ENCODE measurements around the gene EIF4A3.

EIF4A3 gene

DNA sequence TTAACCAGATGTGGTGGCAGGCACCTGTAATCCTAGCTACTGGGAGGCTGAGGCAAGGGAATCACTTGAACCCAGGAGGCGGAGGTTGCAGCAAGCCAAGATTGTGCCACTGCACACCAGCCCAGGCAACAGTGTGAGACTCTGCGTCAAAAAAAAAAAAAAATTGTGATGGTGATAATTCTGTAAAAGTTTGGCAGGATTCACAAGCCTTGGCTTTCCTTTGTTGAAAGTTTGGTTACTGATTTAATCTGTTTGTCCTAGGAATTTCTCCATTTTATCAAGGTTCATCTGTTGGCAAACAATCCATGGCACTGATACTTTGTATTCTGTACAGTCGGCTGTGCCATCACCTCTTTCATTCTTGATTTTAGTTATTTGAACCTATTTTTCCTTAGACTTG lies 15.9 kb downstream of the EIF4A3 start:
- DNase-seq: no peak

DNA sequence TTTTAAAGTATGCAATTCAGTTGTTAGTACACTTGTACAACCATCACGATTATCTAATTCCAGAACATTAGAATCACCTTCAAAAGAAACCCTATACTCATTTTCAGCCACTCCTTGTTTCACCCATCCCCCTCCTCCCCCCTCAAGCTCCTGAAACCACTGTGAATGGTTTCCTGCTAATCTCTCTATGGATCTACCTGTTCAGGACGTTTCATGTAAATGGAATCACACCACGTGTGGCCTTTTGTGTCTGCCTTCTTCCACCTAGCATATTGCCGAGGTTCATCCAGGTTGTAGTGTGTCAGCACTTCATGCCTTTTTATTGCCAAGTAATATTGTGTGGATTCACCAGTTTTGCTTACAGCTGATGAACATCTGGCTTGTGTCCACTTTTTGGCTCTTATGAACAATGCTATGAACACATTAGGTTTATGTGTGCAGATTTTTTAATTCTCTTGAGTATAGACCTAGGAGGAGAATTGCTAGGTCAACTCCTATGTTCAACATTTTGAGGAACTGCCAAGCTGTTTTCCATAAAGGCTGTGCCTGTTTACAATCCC lies 17.8 kb downstream of the EIF4A3 start:
- no peak for DNase-seq

DNA sequence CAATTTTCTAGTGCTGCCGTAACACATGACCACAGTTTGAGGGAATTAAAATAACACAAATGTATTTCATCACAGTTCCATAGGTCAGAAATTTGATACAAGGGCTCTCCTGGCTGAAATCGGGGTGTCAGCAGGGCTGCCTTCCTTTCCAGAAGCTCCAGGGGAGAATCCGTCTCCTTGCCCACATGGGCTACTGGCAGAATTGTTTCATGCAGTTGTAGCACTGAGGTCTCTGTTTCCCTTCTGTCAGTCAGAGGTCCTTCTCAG lies 20.5 kb downstream of the EIF4A3 start:
- DNase-seq: no peak

DNA sequence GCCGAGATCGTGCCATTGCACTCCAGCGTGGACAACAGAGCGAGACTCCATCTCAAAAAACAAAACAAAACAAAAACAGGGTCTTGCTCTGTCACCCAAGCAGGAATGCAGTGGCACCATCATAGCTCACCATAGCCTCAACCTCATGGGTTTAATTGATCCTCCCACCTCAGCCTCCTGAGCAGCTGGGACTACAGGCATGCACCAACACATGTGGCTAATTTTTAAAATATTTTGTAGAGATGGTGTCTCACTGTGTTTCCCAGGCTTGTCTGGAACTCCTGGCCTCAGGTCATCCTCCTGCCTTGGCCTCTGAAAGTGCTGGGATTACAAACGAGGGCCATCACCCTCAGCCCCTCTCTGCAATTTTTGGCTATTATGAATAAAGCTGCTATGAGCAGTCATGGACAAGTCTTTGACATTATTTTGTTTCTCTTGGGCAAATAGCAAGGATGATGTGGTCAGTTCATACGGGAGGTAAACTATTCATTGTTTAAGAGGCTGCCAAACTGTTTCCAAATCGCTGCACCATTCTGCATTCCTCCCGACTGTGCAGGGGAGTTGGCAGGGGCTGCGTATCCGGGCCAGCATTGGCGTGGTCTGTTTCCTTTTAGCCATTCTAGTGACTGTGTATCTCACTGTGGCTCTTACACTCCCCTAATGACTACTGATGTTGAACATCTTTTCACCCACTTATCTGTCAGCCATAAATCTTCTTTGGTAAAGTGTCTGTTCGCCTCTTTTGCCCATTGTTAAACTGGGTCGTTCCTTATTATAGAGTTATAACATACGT lies 21.1 kb downstream of the EIF4A3 start:
- no peak for DNase-seq

DNA sequence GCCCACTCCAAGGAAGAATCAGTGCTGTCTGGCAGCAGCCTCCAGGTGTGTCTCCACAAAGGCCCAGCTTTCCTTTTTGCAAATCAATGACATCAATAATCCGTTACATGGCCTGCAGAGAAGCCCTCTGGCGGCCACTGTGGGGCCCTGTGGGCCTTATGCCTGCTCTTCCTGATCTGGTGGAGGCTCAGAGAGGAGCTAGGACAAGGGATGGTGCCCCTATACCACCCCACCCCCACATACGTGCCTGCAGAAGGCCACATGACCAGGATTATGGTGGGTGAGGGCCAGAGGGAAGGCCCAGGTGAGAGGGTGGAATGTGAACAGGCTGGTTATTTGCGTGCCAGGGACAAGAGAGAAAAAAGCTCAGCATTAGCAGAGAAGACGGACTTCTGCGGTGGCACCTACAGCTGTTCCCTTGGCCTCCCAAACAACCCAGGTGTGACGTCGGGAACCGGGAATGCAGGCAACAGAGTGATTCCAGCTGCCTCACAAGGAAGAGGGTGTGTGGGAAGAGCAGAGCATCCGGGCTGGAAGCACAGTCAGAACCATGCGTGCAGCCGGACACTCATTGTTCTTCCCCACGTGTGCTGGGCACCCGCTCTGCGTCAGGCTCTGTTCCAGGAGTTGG lies 22.5 kb downstream of the EIF4A3 start:
- no peak for DNase-seq

DNA sequence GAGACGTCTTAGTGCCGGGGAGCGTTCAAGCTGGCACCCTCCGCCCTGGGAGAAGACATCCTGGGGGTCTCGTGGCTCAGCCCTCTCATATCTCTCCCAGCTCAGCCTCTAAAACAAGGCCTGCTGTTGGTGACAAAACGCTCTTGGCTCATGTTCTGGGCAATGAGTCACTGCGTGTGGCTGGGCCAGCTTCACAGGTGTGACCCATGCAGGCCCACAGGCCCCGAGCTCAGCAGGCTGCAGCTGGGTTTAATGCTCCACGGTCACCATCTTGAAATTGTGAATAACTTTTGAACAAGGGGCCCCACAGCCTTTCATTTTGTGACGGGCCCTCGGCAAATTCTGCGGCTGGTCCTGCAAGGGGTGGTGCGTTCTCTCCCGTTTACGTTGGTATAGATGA lies 23.1 kb downstream of the EIF4A3 start:
- no peak for DNase-seq

DNA sequence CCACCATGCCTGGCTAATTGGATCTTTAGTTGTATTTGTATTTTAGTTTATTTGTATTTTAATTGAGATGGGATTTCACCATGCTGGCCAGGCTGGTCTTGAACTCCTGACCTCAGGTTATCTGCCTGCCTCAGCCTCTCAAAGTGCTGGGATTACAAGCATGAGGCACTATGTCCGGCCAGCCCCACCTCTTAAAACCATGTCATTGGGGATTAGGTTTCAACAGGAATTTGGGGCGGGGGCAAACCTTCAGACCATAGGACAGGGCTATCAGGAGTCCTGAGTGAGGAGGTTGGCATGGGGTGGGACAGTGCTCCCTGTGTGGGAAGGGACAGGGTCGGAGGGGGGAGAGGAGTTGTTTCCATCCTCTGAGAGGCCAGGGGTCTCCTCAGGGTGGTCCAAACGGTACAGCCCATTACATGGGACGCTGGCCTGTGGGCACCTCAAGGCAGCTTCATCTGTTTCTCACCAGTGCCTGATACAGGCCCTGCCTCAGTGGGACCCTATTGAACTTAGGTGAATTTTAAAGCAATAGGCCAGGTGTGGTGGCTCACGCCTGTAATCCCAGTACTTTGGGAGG lies 23.9 kb downstream of the EIF4A3 start:
- no peak for DNase-seq

DNA sequence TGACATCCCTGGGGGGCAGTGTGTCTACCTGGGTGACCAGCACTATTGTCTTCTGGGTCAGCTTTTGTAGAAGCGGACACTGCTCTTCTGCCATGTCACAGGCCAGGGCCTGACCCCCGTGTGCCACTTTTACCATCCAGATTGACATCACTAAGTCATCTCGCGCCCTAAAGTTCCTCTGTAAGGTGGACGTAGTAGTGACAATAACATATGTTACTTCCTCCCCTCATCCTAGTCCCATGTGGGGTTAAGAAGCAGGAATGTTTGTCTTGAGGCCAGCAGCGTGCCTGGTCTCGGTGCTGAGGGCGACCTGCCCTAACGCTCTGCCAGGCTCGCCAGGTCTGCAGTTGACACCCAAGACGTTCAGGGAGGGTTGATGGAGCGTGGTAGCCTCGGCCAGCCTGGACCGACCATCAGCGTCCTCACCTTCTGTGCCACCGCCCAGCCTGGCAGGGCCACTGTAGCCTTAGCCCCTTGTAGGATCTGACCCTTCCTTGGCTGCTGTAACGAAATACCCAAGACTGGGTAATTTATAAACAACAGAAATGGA lies 24.8 kb downstream of the EIF4A3 start:
- DNase-seq: no peak

DNA sequence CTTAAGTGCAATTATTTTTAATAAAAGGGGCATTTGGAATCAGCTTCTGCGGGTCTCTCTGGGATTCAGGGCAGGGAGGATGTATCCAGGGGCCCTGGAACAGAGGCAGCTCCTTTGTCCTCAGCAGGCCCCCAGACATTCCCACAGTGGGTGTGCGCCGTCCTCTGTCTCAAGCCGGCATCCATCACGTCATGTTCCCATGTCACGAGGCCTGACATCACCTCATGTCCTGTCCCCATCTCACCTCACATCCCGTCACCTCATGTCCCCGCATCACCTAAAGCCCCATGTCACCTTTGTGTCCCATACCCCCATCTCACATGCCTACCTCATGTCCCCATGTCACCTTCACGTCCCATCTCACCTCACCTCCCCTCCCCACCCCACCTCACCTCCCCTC lies 27.1 kb downstream of the EIF4A3 start:
- no peak for DNase-seq

DNA sequence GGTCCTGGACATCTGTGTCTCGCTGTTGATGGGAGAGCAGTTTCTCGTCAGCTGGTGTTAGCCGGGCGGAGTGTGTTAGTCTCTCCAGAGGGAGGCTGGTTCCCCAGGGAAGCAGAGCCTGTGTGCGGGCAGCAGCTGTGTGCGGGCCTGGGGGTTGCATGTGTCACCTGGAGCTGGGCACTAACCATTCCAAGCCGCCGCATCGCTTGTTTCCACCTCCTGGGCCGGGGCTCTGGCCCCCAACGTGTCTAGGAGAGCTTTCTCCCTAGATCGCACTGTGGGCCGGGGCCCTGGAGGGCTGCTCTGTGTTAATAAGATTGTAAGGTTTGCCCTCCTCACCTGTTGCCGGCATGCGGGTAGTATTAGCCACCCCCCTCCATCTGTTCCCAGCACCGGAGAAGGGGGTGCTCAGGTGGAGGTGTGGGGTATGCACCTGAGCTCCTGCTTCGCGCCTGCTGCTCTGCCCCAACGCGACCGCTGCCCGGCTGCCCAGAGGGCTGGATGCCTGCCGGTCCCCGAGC lies 27.6 kb downstream of the EIF4A3 start:
- no peak for DNase-seq

DNA sequence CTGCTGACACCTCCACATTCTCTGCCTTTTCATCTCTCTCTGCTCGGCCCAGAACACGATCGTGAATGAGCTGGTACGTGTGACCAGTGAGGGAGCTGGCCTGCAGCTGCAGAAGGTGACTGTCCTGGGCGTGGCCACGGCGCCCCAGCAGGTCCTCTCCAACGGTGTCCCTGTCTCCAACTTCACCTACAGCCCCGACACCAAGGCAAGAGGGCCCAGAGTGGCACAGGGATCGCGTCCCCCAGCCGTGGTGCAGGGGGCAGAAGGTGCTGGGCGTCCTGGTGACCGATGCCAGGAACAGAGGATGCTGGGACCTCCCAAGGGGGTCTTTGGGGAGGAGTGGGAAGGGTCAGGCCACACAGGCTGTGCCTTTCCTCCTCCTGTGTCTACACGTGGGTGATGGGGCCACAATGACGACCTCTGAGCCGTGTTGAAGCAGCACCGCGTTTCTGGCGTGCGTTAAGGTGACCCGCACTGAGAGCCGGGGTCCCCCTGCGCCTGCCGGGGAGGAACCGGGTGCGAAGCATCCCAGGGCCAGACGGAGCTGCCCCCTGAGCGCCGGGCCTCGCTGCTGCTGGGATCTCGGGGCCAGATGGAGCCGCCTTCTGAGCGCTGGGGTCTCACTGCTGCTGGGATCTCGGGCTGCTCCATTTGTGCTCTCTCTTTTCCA lies 28.2 kb downstream of the EIF4A3 start:
- DNase-seq: no peak

DNA sequence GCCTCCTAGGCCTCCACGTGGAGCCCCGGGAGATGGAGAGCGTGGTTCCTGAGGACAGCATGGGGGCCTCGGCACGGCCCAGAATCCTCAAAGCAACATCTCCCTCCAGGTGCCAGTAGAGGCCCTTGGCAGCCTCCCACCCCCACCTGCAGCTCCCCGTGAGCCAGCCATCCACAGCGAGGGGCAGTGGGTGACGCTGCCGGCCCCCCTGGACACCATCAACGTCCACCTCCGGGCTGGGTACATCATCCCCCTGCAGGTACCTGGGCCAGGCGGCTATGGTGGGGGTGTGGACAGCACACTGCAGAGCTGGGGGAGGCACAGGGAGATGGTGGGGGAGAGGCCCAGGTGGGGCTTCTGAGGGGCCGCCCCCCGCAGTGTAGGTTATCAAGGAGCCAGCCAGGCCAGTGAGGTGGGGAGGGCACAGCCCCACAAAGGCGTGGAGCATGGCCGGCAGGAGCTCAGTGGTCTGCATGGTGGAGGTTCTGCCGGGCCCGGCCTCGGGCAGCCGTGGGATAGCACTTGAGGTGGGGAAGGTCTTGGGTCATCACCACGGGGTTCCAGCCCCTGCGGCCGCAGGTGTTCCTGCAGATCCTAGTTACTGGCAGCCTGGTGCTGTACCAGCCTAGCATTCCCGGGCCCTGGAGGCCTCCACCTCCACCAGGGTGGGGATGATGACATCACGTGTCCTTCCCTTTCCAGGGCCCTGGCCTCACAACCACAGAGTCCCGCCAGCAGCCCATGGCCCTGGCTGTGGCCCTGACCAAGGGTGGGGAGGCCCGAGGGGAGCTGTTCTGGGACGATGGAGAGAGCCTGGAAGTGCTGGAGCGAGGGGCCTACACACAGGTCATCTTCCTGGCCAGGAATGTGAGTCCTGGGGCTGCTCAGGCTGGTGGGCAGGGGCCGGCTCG lies 29.2 kb downstream of the EIF4A3 start:
- no peak for DNase-seq

DNA sequence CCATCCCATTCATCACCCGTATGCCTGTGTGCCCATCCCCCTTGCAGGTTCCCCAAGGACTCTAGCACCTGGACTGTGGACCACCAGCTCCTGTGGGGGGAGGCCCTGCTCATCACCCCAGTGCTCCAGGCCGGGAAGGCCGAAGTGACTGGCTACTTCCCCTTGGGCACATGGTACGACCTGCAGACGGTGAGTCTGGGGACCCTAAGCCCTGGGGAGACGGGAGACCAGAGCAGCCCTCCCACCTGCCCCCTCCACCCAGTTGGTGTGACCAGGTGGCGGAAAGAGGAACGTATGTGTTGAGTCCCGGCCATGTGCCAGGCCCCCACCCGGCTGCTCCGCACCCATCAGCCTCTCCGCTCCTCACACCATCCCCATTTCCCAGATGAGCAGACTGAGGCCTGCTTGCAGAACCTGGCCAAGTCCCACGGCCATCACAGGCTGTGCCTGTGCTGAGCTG lies 30.0 kb downstream of the EIF4A3 start:
- no peak for DNase-seq

DNA sequence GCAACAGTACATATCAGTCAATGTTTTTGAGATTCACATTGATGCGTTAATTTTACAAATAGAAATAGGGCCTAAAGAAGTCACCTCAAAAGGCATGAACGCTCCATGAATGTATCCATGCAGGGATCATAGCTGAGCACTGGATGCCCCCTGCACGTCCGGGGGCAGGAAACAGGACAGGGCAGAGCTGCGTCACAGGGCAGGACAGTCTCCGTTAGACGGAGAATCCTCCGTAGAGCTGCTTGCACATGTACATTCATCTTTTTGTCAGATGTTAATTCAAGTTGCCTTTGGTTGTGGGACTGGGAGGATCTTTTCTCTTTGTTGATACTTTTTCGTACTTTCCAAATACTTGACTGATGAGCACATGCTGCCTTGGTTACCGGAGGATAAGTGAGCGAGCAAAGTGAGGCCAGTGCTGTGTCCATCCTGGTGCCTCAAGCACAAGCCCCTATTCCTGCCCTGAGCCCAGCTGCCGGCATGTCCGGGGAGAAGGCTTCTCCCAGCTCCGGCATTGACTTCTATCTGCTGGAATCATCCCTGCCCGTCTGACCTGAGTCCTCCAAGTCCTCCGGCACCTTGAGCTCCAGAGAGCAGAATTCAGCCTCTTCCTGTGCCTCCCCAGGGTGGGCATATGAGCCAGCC lies 30.5 kb downstream of the EIF4A3 start:
- no peak for DNase-seq

DNA sequence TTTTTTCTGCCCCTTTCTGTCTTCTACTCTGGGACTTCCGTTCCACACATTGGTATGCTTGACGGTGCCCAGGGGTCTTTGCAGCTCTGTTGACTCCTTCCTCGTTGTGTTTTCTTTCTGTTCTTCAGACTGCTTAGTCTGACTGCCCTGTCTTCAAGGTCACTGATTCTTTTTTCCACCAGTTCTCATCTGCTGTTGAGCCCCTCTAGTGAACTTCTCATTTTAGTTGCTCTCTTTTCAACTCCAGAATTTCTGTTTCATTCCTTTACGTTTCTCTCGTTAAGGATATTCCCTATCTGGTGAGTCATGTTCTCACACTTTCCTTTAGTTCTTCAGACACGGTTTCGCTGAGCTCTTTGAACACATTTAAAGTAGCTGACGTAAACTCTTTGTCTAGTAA lies 31.8 kb downstream of the EIF4A3 start:
- DNase-seq: no peak

DNA sequence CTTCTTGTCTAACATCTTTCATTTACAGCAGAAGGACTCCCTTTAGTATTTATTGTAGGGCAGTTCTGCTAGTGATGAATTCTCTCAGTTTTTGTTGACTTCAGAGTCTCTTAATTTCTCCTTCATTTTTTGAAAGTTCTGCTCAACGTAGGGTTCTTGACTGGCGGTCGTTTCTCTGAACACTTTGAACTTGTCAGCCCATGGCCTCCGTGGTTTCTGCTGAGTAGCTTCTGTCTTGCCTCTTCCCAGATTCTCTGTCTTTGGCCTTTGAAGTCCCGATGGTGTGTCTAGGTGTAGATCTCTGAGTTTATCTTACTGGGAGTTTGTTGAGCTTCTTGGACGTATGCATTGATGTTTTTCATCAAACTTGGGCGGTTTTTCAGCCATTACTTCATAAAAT lies 32.2 kb downstream of the EIF4A3 start:
- DNase-seq: no peak

DNA sequence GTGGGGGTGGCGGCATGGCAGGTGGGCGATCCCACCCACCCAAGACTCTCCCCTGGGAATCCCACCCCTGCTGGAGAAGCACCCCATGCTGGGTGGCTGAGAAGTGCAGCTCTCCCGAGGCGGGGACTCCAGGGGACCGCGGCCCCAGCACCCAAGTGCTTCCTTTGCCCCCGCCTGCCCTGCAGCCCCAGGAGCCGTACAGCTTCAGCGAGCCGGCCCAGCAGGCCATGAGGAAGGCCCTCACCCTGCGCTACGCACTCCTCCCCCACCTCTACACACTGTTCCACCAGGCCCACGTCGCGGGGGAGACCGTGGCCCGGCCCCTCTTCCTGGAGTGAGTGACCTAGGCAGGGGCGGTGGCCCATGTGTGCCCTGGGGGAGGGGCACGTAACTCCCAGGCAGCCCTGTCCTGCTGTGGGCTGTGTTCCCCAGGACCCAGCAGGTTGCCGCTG lies 33.9 kb downstream of the EIF4A3 start:
- no peak for DNase-seq

DNA sequence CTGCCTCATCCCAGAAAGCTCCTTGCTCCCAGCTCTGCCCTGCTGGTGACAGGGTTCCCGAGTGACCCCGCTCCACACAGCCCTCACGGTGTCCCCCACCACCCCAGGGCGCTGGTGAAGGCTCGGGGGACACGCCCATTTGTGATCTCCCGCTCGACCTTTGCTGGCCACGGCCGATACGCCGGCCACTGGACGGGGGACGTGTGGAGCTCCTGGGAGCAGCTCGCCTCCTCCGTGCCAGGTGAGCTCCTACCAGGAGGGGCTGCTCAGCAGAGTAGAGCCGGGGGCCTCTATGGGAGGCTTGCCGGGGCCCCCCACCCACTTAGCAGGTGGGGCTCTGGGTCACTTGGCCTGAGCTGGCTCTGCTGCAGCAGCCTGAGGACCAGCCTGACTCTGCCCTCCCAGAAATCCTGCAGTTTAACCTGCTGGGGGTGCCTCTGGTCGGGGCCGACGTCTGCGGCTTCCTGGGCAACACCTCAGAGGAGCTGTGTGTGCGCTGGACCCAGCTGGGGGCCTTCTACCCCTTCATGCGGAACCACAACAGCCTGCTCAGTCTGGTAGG lies 34.4 kb downstream of the EIF4A3 start:
- no peak for DNase-seq

DNA sequence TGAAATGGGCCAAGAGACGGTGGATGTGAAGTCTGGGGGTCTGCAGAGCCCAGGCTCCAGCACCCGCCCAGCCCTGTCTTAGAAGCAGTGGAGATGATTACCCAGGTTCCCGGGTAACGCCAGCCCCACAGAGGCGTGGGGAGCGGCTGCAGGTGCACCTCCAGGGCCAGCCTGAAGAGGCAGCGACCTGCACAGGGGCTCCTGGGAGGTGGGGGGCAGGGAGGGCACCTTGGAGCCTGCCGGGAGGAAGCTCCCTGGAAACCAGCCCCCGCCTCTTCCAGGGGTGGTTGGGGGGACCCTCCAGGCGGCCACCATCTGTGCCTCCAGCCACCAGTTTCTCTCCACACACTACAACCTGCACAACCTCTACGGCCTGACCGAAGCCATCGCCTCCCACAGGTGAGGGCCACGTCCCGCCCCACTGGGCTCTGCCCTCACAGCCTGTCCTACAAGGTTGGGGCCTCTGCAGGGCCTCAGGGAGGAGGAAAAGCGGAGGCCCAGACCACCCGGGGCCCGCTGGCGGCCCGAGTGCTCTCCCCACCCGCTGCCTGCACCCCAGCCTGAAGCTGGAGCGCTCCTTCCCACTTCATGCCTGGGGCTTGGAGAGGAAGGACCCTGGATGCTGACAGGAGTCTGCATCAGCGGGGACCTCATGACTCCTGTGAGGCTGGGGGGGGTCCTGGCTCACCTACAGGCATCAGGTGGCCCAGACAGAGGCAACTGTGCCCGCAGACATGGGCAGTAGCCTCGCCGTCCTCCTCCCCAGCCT lies 35.0 kb downstream of the EIF4A3 start:
- DNase-seq: no peak

Data from CD4-positive, alpha-beta T cell treated with Interleukin-1 beta for 1 hour (primary cell).